Measurements from ENCODE around the gene FYTTD1.

FYTTD1 gene

DNA sequence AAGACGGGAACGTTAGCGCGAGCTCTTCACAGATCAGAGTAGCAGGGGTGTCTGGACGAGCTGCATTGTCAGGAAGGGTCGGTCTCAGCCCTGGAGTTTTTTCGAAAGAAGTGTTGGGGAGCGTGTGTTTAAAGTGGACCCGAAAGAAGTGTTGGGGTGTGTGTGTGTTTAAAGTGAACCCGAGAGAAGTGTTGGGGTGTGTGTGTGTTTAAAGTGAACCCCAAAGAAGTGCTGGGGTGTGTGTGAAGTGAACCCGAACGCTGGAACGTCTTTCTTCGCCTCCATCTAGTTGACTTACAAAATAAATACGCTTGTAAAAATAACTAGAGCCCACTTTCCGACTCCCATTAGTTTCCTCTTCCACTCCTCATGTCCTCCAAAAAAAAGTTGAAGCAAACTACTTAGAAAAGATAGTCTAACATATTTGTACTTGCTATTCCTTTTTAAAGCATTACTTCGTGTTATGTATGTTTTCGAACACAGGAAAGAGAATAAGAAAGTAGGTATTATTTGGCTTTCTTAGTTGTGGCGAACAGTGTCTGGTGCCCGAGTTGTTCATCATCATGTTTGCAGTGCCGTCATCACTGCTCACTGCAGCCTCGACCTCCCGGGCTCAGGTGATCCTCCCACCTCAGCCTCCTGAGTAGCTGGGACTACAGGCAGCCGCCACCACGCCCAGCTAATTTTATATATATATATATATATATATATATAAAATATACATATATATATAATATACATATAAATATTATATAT, 42.4 kb downstream of the FYTTD1 start:
- H3K27ac ChIP-seq (ENCODE audit: low read depth, low read length), result peak overlapping the region; percentile 98; the same call in 1 of the 2 replicates
- 35% methylated on average over 20 of the region's 25 CpGs for WGBS
- H3K9ac ChIP-seq (ENCODE audit: low read depth, low read length), result peak overlapping the region; percentile 97
- H3K4me3 ChIP-seq (ENCODE audit: low read length), result peak overlapping the region; percentile 96
- no peaks in the 10 kb centered on the region for H3K36me3 ChIP-seq (ENCODE audit: insufficient read depth, low read length)
- no peaks in the 10 kb centered on the region for H3K27me3 ChIP-seq (ENCODE audit: insufficient read depth, low read length)
- no peaks in the 10 kb centered on the region for H3K4me1 ChIP-seq (ENCODE audit: insufficient read depth, low read length)
- no peaks in the 10 kb centered on the region for H3K9me3 ChIP-seq (ENCODE audit: insufficient read depth, low read depth, low read length)

DNA sequence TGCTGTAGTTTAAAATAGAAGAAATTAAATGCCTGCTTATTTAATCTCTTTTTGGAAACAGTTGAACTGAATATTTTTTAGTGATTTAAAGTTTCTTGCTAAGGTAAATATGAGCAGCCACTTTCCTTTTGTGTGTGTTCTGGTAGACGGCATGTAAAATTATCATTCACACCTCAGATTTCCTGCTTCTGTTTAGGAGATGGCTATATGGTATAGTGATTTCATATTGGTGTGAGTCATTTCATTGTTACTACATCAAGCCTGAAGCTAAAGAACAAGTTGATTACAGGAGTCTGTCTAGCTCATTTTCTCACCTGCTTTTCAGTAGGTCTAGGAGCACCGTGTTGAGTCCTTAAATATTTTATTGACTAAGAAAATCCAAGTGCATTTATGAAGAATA, 43.6 kb downstream of the FYTTD1 start:
- no peaks in the 10 kb centered on the region for H3K4me1 ChIP-seq (ENCODE audit: insufficient read depth, low read length)
- no peak overlapping the region for H3K27ac ChIP-seq (ENCODE audit: low read depth, low read length)
- H3K4me3 ChIP-seq (ENCODE audit: low read length), result no peak overlapping the region

DNA sequence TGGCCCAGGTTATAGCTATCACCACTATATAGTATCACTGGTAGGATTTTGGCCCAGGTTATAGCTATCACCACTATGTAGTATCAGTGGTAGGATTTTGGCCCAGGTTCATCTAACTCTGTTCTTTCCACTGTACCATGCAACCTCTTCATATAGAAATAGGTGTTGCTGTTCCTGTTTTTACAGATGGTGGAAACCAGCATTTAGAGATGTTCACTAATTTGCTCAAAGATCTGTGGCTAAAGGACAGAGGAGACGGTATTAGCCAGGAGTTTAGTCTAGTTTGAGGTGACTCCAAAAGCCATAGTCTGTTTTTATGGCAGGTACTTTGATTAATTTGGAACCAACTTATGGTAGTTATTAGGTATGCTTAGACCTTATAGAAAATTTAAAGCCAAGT, 44.4 kb downstream of the FYTTD1 start:
- Histone ChIP-seq H3K4me1 (ENCODE audit: insufficient read depth, low read length) (no peaks in the 10 kb centered on the region), H3K4me3 (ENCODE audit: low read length) (no peak overlapping the region), H3K9ac (ENCODE audit: low read depth, low read length) (no peak overlapping the region), H3K9me3 (ENCODE audit: insufficient read depth, low read depth, low read length) (no peaks in the 10 kb centered on the region), H3K36me3 (ENCODE audit: insufficient read depth, low read length) (no peaks in the 10 kb centered on the region), H3K27ac (ENCODE audit: low read depth, low read length) (no peak overlapping the region), H3K27me3 (ENCODE audit: insufficient read depth, low read length) (no peaks in the 10 kb centered on the region)
- 99% methylated on average over 1 of the region's 1 CpG for WGBS

More for the DNA sequence above, 43.6 kb downstream of the FYTTD1 start:
- WGBS, result 80% methylated on average over 1 of the region's 2 CpGs
- Histone ChIP-seq H3K9ac (ENCODE audit: low read depth, low read length) (no peak overlapping the region), H3K36me3 (ENCODE audit: insufficient read depth, low read length) (no peaks in the 10 kb centered on the region), H3K9me3 (ENCODE audit: insufficient read depth, low read depth, low read length) (no peaks in the 10 kb centered on the region), H3K27me3 (ENCODE audit: insufficient read depth, low read length) (no peaks in the 10 kb centered on the region)

DNA sequence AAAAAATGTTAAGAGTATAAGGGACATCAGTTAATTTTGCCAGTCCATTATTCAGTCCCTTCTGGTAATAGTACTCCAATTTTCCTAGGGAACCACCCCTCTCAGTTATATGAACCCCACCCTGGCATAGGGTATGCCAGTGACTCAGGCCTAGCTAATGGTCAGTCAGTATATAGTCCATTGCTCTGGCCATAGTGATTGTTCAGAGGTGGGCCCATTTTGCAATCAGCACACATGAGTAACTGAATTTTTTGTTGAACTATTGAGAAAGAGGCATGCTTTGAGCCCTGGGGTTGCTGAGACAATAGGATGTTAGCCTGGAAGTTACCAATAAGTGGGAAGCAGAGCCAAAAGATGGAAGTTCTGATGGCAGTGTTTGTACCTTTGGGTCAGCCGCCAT, 45.5 kb downstream of the FYTTD1 start:
- Histone ChIP-seq H3K36me3 (ENCODE audit: insufficient read depth, low read length) (no peaks in the 10 kb centered on the region), H3K4me1 (ENCODE audit: insufficient read depth, low read length) (no peaks in the 10 kb centered on the region), H3K9me3 (ENCODE audit: insufficient read depth, low read depth, low read length) (no peaks in the 10 kb centered on the region), H3K4me3 (ENCODE audit: low read length) (no peak overlapping the region), H3K9ac (ENCODE audit: low read depth, low read length) (no peak overlapping the region), H3K27ac (ENCODE audit: low read depth, low read length) (no peak overlapping the region), H3K27me3 (ENCODE audit: insufficient read depth, low read length) (no peaks in the 10 kb centered on the region)
- 100% methylated on average over 1 of the region's 1 CpG for WGBS

GRCh38 chr3:197796087-197796486, 46.4 kb downstream of the FYTTD1 start:
- Histone ChIP-seq H3K36me3 (ENCODE audit: insufficient read depth, low read length) (no peaks in the 10 kb centered on the region), H3K27me3 (ENCODE audit: insufficient read depth, low read length) (no peaks in the 10 kb centered on the region)

GRCh38 chr3:197798863-197799262, 49.2 kb downstream of the FYTTD1 start:
- H3K36me3 ChIP-seq (ENCODE audit: insufficient read depth, low read length), result no peaks in the 10 kb centered on the region
- 94% methylated on average over 3 of the region's 3 CpGs for WGBS
- no peak overlapping the region for H3K4me3 ChIP-seq (ENCODE audit: low read length)
- H3K27ac ChIP-seq (ENCODE audit: low read depth, low read length), result no peak overlapping the region
- no peaks in the 10 kb centered on the region for H3K4me1 ChIP-seq (ENCODE audit: insufficient read depth, low read length)
- H3K27me3 ChIP-seq (ENCODE audit: insufficient read depth, low read length), result no peaks in the 10 kb centered on the region
- no peaks in the 10 kb centered on the region for H3K9me3 ChIP-seq (ENCODE audit: insufficient read depth, low read depth, low read length)
- H3K9ac ChIP-seq (ENCODE audit: low read depth, low read length), result no peak overlapping the region

More at GRCh38 chr3:197796087-197796486, 46.4 kb downstream of the FYTTD1 start:
- no peak overlapping the region for H3K9ac ChIP-seq (ENCODE audit: low read depth, low read length)
- no peak overlapping the region for H3K4me3 ChIP-seq (ENCODE audit: low read length)
- H3K9me3 ChIP-seq (ENCODE audit: insufficient read depth, low read depth, low read length), result no peaks in the 10 kb centered on the region
- 74% methylated on average over 4 of the region's 4 CpGs for WGBS
- H3K4me1 ChIP-seq (ENCODE audit: insufficient read depth, low read length), result no peaks in the 10 kb centered on the region
- H3K27ac ChIP-seq (ENCODE audit: low read depth, low read length), result no peak overlapping the region

GRCh38 chr3:197800379-197800778, 50.7 kb downstream of the FYTTD1 start:
- Histone ChIP-seq H3K9me3 (ENCODE audit: insufficient read depth, low read depth, low read length) (no peaks in the 10 kb centered on the region), H3K4me3 (ENCODE audit: low read length) (no peak overlapping the region), H3K4me1 (ENCODE audit: insufficient read depth, low read length) (no peaks in the 10 kb centered on the region), H3K27ac (ENCODE audit: low read depth, low read length) (no peak overlapping the region), H3K36me3 (ENCODE audit: insufficient read depth, low read length) (no peaks in the 10 kb centered on the region), H3K27me3 (ENCODE audit: insufficient read depth, low read length) (no peaks in the 10 kb centered on the region), H3K9ac (ENCODE audit: low read depth, low read length) (no peak overlapping the region)
- 98% methylated on average over 3 of the region's 3 CpGs for WGBS

DNA sequence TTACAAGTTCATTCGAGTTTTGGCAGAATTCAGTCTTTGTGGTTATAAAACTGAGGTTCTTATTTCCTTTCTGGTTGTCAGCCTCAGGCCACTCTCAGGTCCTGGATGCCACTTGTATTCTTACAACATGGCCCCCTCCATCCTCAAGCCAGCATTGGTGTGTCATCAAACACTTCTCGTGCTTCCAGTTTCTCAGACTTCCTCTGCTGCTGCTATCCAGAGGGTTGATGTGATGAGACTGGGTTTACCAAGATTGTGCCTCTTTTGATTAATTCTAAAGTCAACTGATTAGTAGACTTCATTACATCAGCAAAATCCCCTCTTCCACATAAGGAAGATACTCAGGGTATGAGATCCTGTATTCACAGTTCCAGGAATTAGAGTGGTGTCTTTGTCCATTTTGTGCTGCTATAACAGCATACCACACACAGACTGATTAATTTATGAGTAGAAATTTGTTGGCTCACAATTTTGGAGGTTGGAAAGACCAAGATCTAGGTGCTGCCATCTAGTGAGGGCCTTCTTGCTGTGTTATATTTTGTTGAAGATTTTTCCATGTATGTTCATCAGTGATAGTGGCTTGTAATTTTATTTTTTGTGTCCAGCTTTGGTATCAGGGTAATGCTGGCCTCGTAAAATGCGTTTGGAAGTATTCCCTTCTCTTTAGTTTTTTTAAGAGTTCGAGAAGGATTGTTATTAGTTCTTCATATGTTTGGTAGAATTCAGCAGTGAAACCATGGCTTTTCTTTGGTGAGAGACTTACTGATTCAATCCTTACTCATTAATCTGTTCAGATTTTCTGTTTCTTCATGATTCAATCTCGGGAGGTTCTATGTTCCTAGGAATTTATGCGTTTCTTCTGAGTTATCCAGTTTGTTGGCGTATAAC, 52.5 kb downstream of the FYTTD1 start:
- no peaks in the 10 kb centered on the region for H3K4me1 ChIP-seq (ENCODE audit: insufficient read depth, low read length)
- H3K36me3 ChIP-seq (ENCODE audit: insufficient read depth, low read length), result no peaks in the 10 kb centered on the region
- H3K27ac ChIP-seq (ENCODE audit: low read depth, low read length), result no peak overlapping the region
- WGBS, result 80% methylated on average over 8 of the region's 8 CpGs
- no peak overlapping the region for H3K9ac ChIP-seq (ENCODE audit: low read depth, low read length)
- H3K9me3 ChIP-seq (ENCODE audit: insufficient read depth, low read depth, low read length), result no peaks in the 10 kb centered on the region
- no peaks in the 10 kb centered on the region for H3K27me3 ChIP-seq (ENCODE audit: insufficient read depth, low read length)
- H3K4me3 ChIP-seq (ENCODE audit: low read length), result no peak overlapping the region

DNA sequence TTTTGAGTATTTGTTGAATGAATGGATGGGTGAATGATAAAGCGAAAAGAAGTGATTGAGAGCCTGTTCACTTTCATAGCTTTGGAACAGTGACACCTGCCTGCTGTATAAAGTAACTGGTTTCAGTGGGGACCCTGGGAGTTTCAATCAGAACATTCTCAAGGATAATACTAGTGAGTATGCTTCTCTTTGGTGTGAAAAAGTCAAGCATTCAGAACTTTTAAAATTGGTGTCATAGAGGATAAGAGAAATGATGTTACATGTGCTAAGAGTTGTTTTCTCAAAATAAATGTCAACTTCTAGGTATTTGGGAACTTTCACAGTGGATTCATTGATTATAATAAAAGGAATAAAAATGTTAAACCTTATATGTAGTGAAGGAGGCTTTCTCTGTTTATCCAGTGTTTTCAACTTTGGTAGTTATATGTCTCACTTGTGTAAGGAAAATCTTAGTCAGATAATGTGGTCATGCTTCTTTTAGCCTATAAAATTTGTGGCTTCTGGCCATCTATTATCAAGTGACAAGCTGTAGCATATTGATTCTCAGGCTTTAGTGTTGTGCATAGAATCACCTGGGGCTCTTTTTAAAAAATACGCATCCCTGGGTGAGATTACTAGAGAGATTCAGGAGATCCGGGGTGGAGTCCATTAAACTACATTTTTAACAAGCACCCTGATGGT, 53.2 kb downstream of the FYTTD1 start:
- no peaks in the 10 kb centered on the region for H3K27me3 ChIP-seq (ENCODE audit: insufficient read depth, low read length)
- no peak overlapping the region for H3K4me3 ChIP-seq (ENCODE audit: low read length)
- no peaks in the 10 kb centered on the region for H3K36me3 ChIP-seq (ENCODE audit: insufficient read depth, low read length)
- no peak overlapping the region for H3K27ac ChIP-seq (ENCODE audit: low read depth, low read length)
- 97% methylated on average over 3 of the region's 3 CpGs for WGBS
- no peaks in the 10 kb centered on the region for H3K4me1 ChIP-seq (ENCODE audit: insufficient read depth, low read length)
- H3K9me3 ChIP-seq (ENCODE audit: insufficient read depth, low read depth, low read length), result no peaks in the 10 kb centered on the region
- H3K9ac ChIP-seq (ENCODE audit: low read depth, low read length), result no peak overlapping the region

DNA sequence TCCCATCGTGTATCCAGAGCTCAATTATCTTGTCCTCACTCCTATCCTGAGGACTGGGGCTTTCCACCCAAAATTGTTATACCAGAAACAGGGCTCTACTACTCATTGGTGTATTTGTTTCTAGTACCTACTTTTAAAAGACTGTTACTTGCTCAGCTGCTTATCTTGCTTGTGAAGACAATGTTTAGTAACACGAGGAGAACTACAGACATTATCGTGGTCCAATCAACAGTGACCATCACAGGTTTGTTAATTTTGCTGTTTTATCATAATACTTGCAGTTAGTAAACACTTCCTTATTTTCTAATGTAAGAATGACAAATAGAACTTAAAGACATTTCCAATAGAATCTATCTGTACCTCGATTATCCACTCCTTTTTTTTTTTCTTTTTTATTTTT, 54.8 kb downstream of the FYTTD1 start:
- Histone ChIP-seq H3K36me3 (ENCODE audit: insufficient read depth, low read length) (no peaks in the 10 kb centered on the region), H3K27ac (ENCODE audit: low read depth, low read length) (no peak overlapping the region), H3K9ac (ENCODE audit: low read depth, low read length) (no peak overlapping the region), H3K9me3 (ENCODE audit: insufficient read depth, low read depth, low read length) (no peaks in the 10 kb centered on the region), H3K4me1 (ENCODE audit: insufficient read depth, low read length) (no peaks in the 10 kb centered on the region; the same call in 1 of the 2 replicates), H3K4me3 (ENCODE audit: low read length) (no peak overlapping the region), H3K27me3 (ENCODE audit: insufficient read depth, low read length) (no peaks in the 10 kb centered on the region)
- WGBS, result 82% methylated on average over 3 of the region's 4 CpGs

All from HUES64 (cell line).